ENCODE data around the gene LUM. TPM values are rescaled to one million over a fixed set of nuclear protein-coding genes. Genes with fewer than 3 reads are reported as not detected.
A peak's percentile ranks its signal among the peaks of the same experiment; 100 is the strongest.

LUM gene
- polyA plus RNA-seq, 4 donors = 5.1 to 104 (median 40.3) TPM

DNA sequence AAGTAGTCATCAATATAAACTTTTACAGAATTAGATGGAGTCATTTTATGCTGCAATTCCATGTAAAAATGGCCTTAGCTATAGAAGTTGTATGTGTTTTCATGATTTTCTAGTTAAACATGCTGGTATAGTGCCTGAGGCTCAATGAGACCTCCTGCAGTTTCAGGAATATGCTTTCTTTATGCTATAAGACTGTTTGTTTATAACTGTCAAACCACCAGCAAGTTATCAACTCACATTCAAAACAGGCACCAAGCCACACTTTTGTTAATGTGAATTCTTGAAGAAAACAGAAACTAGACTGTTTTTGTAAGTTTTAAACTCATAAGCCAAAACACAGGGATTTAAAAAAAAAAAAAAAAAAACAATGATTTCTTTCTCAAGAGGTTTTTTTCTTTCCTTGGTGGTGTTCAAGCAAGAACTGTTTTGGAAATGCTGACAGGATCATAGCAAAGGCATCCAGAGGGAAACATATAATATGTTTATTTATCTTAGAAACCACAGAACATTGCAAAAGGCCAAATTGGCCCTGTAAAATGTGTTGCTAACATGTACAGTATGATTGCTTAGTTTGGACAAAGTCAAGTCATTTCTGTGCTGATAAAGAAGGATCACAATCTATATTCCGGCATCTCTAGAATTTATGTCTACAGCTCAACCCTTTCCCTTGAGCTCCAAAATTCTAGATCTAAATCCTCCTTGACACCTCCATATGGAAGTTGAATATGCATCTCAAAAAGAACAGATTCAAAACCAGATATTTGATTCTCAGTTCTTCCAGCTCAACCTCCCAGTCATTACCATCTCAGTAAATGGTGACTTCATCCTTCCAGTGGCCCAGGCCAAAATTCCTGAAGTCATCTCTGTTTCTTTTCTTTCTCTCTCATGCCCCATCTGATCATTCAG lies 29.0 kb upstream of the LUM start:
- 75 to 88% (median 81%) methylated on average over 1 of the region's 1 CpG for whole genome bisulfite sequencing, 3 donors
- Histone ChIP-seq H3K4me1 (ENCODE audit: control insufficient read depth in 3 of 3, insufficient read depth in 2 of 3, low read depth in 1 of 3, low read length in 2 of 3) (peaks cover 0 to 30% (median 12%) of the 10 kb centered on the region in 3 donors), H3K36me3 (ENCODE audit: control insufficient read depth in 3 of 3, insufficient read depth in 2 of 3, low read depth in 1 of 3, low read length in 3 of 3) (no peaks in the 10 kb centered on the region), H3K4me3 (ENCODE audit: low read depth in 1 of 3, low read length in 3 of 3) (no peak overlapping the region), H3K9me3 (ENCODE audit: control insufficient read depth in 2 of 2, insufficient read depth in 1 of 2, low read depth in 1 of 2, low read length in 1 of 2) (no peaks in the 10 kb centered on the region), H3K27ac (ENCODE audit: low read depth in 1 of 3, low read length in 2 of 3) (peak overlapping the region in 2 of 3 donors; percentile 20 to 26), H3K27me3 (ENCODE audit: control insufficient read depth in 3 of 3, insufficient read depth in 3 of 3, low read length in 3 of 3) (no peaks in the 10 kb centered on the region)
- DNase-seq (no peak), FAIRE-seq (no peak)

DNA sequence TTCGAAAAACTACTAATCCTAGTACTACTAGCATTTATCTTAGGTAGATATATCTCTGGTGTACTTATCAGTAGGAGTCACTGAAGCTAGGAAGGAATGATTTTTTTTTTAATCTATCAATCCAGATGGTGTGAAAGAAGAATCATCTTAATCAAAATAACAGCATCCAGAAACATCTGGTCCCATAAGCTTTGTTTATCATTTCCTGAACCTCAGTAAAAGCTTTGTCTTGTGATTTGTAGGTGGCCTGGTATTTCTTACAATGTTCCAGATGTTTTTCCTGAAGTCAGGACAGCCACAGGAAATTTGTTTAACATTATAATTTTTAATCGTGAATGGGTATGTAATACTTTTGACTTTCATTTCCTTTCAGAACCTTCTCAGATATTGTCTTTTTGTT lies 28.0 kb upstream of the LUM start:
- FAIRE-seq (no peak), DNase-seq (no peak)
- no peaks in the 10 kb centered on the region for H3K27me3 ChIP-seq (ENCODE audit: control insufficient read depth in 3 of 3, insufficient read depth in 3 of 3, low read length in 3 of 3)
- H3K9me3 ChIP-seq (ENCODE audit: control insufficient read depth in 2 of 2, insufficient read depth in 1 of 2, low read depth in 1 of 2, low read length in 1 of 2) = no peaks in the 10 kb centered on the region
- H3K4me3 ChIP-seq (ENCODE audit: low read depth in 1 of 3, low read length in 3 of 3) = no peak overlapping the region
- no peaks in the 10 kb centered on the region for H3K36me3 ChIP-seq (ENCODE audit: control insufficient read depth in 3 of 3, insufficient read depth in 2 of 3, low read depth in 1 of 3, low read length in 3 of 3)
- peak overlapping the region in 1 of 3 donors; percentile 20 for H3K27ac ChIP-seq (ENCODE audit: low read depth in 1 of 3, low read length in 2 of 3)
- peaks cover 0 to 30% (median 12%) of the 10 kb centered on the region in 3 donors for H3K4me1 ChIP-seq (ENCODE audit: control insufficient read depth in 3 of 3, insufficient read depth in 2 of 3, low read depth in 1 of 3, low read length in 2 of 3)
- 43 to 53% (median 45%) methylated on average over 2 of the region's 2 CpGs for WGBS, 3 donors

DNA sequence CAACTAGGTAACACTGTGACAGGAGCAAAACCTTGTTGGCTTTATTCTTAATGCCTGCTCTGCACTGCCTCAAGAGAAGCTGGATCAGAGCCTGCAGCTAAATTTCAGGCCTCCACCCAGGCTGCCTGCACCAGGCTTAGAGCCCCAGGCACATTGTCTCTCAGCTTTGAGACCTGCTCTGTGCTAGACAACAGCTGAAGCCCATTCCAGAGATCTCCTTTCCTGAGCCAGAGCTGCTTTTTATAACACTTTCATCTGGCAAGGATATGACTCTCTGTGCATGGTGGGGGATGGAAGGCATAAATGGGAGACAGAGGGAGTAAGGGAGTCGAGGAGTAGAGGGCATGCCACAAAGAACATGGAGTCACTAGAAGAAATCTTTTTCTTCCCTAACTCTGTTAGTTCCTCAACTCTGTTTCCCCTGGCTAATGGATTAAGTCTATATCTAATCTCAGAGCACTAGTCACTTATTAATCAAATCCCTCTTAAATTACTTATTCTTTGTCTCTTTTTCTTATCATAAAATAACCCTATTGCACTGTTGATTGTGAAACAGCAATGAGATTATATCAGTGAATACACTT lies 27.1 kb upstream of the LUM start:
- 0 to 25% (median 18%) methylated on average over 1 of the region's 1 CpG for WGBS, 3 donors
- H3K4me3 ChIP-seq (ENCODE audit: low read depth in 1 of 3, low read length in 3 of 3) = no peak overlapping the region
- H3K4me1 ChIP-seq (ENCODE audit: control insufficient read depth in 3 of 3, insufficient read depth in 2 of 3, low read depth in 1 of 3, low read length in 2 of 3) = peaks cover 0 to 30% (median 12%) of the 10 kb centered on the region in 3 donors
- FAIRE-seq = no peak
- peak; percentile 57 to 75 for DNase-seq
- no peaks in the 10 kb centered on the region for H3K27me3 ChIP-seq (ENCODE audit: control insufficient read depth in 3 of 3, insufficient read depth in 3 of 3, low read length in 3 of 3)
- no peaks in the 10 kb centered on the region for H3K9me3 ChIP-seq (ENCODE audit: control insufficient read depth in 2 of 2, insufficient read depth in 1 of 2, low read depth in 1 of 2, low read length in 1 of 2)
- H3K36me3 ChIP-seq (ENCODE audit: control insufficient read depth in 3 of 3, insufficient read depth in 2 of 3, low read depth in 1 of 3, low read length in 3 of 3) = no peaks in the 10 kb centered on the region
- peak overlapping the region in 2 of 3 donors; percentile 59 to 78 for H3K27ac ChIP-seq (ENCODE audit: low read depth in 1 of 3, low read length in 2 of 3)

DNA sequence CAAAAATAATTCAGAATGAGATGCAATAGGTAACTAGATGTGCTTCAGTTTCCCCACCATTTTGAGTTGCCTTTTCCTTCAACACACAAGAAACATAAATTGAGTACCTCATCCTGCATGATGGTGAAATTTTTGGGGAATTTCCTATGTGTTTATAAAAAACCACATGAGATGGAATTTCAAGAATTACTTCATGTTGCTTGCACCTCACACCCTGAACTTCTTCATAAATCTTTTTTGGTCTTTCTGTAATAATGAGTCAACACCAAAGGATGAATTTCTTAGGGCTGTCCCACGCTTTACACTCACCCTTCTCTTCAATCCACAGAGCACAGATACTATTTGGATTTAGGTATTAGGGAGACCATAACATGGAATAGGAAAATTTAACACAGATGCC lies 22.6 kb upstream of the LUM start:
- FAIRE-seq = no peak
- no peak overlapping the region for H3K27ac ChIP-seq (ENCODE audit: low read depth in 1 of 3, low read length in 2 of 3)
- WGBS, 3 donors = 80 to 91% (median 90%) methylated on average over 1 of the region's 1 CpG
- no peaks in the 10 kb centered on the region for H3K27me3 ChIP-seq (ENCODE audit: control insufficient read depth in 3 of 3, insufficient read depth in 3 of 3, low read length in 3 of 3)
- H3K4me1 ChIP-seq (ENCODE audit: control insufficient read depth in 3 of 3, insufficient read depth in 2 of 3, low read depth in 1 of 3, low read length in 2 of 3) = peaks cover 0 to 12% (median 4%) of the 10 kb centered on the region in 3 donors
- DNase-seq = no peak
- H3K4me3 ChIP-seq (ENCODE audit: low read depth in 1 of 3, low read length in 3 of 3) = no peak overlapping the region
- no peaks in the 10 kb centered on the region for H3K9me3 ChIP-seq (ENCODE audit: control insufficient read depth in 2 of 2, insufficient read depth in 1 of 2, low read depth in 1 of 2, low read length in 1 of 2)
- H3K36me3 ChIP-seq (ENCODE audit: control insufficient read depth in 3 of 3, insufficient read depth in 2 of 3, low read depth in 1 of 3, low read length in 3 of 3) = no peaks in the 10 kb centered on the region

DNA sequence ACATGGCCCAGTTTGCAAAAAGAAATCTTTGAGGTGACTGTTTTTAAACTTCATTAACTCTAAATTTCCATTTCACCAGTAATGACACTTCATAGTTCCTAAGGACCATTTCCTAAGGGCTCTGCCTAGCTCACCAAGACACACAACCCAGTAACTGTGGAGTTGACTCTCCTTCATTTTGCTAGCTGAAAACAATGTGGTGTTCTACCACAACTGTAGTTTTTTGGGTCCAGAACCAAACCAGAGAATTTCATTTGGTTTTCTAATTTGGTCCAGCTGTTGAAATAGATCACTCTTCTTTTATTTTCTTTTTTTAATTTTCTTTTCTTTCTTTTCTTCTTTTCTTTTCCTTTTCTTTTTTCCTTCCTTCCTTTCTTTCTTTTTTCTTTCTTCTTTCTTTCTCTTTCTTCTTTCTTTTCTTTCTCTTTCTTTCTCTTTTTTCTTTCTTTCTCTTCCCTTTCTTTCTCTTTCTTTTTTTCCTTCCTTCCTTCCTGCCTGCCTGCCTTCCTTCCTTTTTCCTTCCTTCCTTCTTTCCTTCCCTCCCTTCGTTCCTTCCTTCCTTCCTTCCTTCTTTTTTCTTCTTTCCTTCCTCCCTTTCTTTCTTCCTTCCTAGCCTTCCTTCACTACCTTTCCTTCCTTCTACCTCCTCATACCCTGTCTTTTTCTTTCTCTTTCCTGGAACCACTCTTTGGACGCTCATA lies 18.5 kb upstream of the LUM start:
- FAIRE-seq (peak; percentile 5), DNase-seq (no peak)
- 76 to 85% (median 80%) methylated on average over 2 of the region's 2 CpGs for WGBS, 3 donors
- Histone ChIP-seq H3K4me3 (ENCODE audit: low read depth in 1 of 3, low read length in 3 of 3) (no peak overlapping the region), H3K9me3 (ENCODE audit: control insufficient read depth in 2 of 2, insufficient read depth in 1 of 2, low read depth in 1 of 2, low read length in 1 of 2) (peaks cover 0 to 3% of the 10 kb centered on the region in 2 donors), H3K27me3 (ENCODE audit: control insufficient read depth in 3 of 3, insufficient read depth in 3 of 3, low read length in 3 of 3) (no peaks in the 10 kb centered on the region), H3K27ac (ENCODE audit: low read depth in 1 of 3, low read length in 2 of 3) (no peak overlapping the region), H3K36me3 (ENCODE audit: control insufficient read depth in 3 of 3, insufficient read depth in 2 of 3, low read depth in 1 of 3, low read length in 3 of 3) (no peaks in the 10 kb centered on the region), H3K4me1 (ENCODE audit: control insufficient read depth in 3 of 3, insufficient read depth in 2 of 3, low read depth in 1 of 3, low read length in 2 of 3) (peaks cover 0 to 3% (median 0%) of the 10 kb centered on the region in 3 donors)

DNA sequence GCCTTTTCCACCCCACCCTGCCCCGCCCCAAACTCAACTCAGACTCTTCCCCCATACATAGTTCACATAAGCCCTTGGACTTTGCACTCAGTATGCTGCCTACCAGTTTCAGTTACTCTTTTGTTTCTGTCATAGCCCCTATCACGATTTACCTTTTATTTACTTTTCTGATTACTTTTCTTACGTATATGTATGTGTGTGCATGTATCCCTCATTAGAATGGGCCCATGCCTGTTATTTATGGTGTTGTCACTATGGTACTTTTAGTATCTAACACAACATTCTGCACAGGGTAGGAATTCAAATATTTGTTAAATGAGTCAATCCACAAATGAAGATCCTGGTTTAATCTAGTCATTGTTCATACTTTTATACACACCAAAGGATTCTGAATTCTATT lies 16.5 kb upstream of the LUM start:
- peaks cover 0 to 3% of the 10 kb centered on the region in 2 donors for H3K9me3 ChIP-seq (ENCODE audit: control insufficient read depth in 2 of 2, insufficient read depth in 1 of 2, low read depth in 1 of 2, low read length in 1 of 2)
- no peak overlapping the region for H3K4me3 ChIP-seq (ENCODE audit: low read depth in 1 of 3, low read length in 3 of 3)
- no peaks in the 10 kb centered on the region for H3K36me3 ChIP-seq (ENCODE audit: control insufficient read depth in 3 of 3, insufficient read depth in 2 of 3, low read depth in 1 of 3, low read length in 3 of 3)
- no peaks in the 10 kb centered on the region for H3K27me3 ChIP-seq (ENCODE audit: control insufficient read depth in 3 of 3, insufficient read depth in 3 of 3, low read length in 3 of 3)
- 39 to 64% (median 39%) methylated on average over 3 of the region's 3 CpGs for WGBS, 3 donors
- H3K27ac ChIP-seq (ENCODE audit: low read depth in 1 of 3, low read length in 2 of 3) = peak overlapping the region in 1 of 3 donors; percentile 54
- DNase-seq (peak; percentile 83 to 90), FAIRE-seq (no peak)
- H3K4me1 ChIP-seq (ENCODE audit: control insufficient read depth in 3 of 3, insufficient read depth in 2 of 3, low read depth in 1 of 3, low read length in 2 of 3) = peaks cover 0 to 3% (median 0%) of the 10 kb centered on the region in 3 donors

DNA sequence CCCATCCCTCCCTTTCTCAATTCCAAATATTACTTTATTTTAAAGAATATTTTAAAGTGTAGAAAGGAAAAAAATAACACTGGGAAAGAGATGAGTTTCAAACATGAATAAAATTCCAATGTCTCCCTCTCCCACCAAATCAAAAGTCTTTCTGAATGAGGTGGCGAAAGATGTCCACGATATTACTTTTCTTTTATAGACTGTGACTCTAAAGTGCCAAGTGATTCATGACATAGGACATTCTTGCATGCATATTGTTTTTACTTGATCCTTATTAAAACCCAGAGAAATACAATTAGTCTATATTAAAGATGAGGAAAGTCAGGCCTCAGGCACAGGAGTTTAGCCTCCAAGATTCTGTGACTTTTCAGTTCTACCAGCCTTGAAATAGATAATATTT lies 16.0 kb upstream of the LUM start:
- Histone ChIP-seq H3K27ac (ENCODE audit: low read depth in 1 of 3, low read length in 2 of 3) (peak overlapping the region in 2 of 3 donors; percentile 20 to 65), H3K4me1 (ENCODE audit: control insufficient read depth in 3 of 3, insufficient read depth in 2 of 3, low read depth in 1 of 3, low read length in 2 of 3) (peaks cover 0 to 3% (median 0%) of the 10 kb centered on the region in 3 donors), H3K4me3 (ENCODE audit: low read depth in 1 of 3, low read length in 3 of 3) (no peak overlapping the region), H3K36me3 (ENCODE audit: control insufficient read depth in 3 of 3, insufficient read depth in 2 of 3, low read depth in 1 of 3, low read length in 3 of 3) (no peaks in the 10 kb centered on the region), H3K9me3 (ENCODE audit: control insufficient read depth in 2 of 2, insufficient read depth in 1 of 2, low read depth in 1 of 2, low read length in 1 of 2) (peaks cover 0 to 3% of the 10 kb centered on the region in 2 donors), H3K27me3 (ENCODE audit: control insufficient read depth in 3 of 3, insufficient read depth in 3 of 3, low read length in 3 of 3) (no peaks in the 10 kb centered on the region)
- FAIRE-seq (no peak), DNase-seq (no peak)
- 81 to 95% (median 91%) methylated on average over 2 of the region's 2 CpGs for WGBS, 3 donors

DNA sequence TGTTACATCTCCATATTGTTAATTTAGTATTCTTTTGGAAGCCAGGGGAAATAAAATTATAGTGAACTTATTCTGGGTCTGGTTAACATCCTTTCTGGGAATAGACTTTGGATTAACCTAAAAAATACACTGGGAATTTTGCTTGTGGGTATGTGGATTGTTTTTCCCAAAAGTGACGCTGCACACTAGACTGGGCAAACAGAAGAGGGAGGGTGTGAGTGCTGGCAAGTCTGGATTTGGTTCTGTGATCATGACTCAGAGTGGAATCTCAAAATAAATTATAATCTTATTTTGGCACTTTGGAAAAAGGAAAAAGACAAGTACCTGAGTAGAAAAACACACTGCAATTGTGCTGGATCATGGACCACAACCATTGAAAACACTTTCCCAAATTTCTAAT lies 15.2 kb upstream of the LUM start:
- H3K4me3 ChIP-seq (ENCODE audit: low read depth in 1 of 3, low read length in 3 of 3) = no peak overlapping the region
- 87 to 100% (median 97%) methylated on average over 1 of the region's 1 CpG for WGBS, 3 donors
- H3K9me3 ChIP-seq (ENCODE audit: control insufficient read depth in 2 of 2, insufficient read depth in 1 of 2, low read depth in 1 of 2, low read length in 1 of 2) = peaks cover 0 to 3% of the 10 kb centered on the region in 2 donors
- no peaks in the 10 kb centered on the region for H3K36me3 ChIP-seq (ENCODE audit: control insufficient read depth in 3 of 3, insufficient read depth in 2 of 3, low read depth in 1 of 3, low read length in 3 of 3)
- no peaks in the 10 kb centered on the region for H3K27me3 ChIP-seq (ENCODE audit: control insufficient read depth in 3 of 3, insufficient read depth in 3 of 3, low read length in 3 of 3)
- H3K4me1 ChIP-seq (ENCODE audit: control insufficient read depth in 3 of 3, insufficient read depth in 2 of 3, low read depth in 1 of 3, low read length in 2 of 3) = peaks cover 0 to 3% (median 0%) of the 10 kb centered on the region in 3 donors
- FAIRE-seq (no peak), DNase-seq (no peak)
- no peak overlapping the region for H3K27ac ChIP-seq (ENCODE audit: low read depth in 1 of 3, low read length in 2 of 3)
